Measurements from ENCODE around the gene MPZL1.
"Not testable (repeated sequence)": the region's sequence is repeated elsewhere in the genome, so short reads cannot be mapped to it uniquely, and the experiment has no call there.

MPZL1 gene

GRCh38 chr1:167781558-167781957 lies 59.8 kb downstream of the MPZL1 start:
- DNase-seq (ENCODE audit: low read depth) = no peak

- no peak for DNase-seq (ENCODE audit: low read depth)
Observed at GRCh38 chr1:167782946-167783345, 61.2 kb downstream of the MPZL1 start.

GRCh38 chr1:167784876-167785550 lies 63.2 kb downstream of the MPZL1 start:
- no peak for DNase-seq (ENCODE audit: low read depth)

- no peak for DNase-seq (ENCODE audit: low read depth)
Observed at GRCh38 chr1:167786502-167786901, 64.7 kb downstream of the MPZL1 start.

- no peak for DNase-seq (ENCODE audit: low read depth)
Observed at GRCh38 chr1:167789501-167789900, 67.7 kb downstream of the MPZL1 start.

DNA sequence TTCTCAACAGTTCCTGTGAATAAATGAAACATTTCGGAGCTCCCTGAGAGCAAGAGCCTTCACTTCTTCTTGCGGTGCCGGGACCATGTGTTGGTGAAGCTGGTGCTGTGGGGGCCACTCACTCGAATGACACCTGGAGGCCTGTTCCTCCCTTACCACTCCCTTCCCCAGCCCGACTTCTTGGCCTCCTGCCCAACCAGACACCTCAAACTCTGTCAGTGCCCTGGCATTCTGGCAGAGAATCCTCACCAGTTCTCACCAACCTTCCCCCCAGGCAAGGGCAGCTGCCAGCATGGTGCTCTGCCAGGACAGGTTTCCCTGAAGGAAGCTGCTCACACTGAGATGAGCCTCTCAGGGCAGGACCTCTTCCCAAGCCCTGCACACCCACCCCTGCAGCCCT lies 68.3 kb downstream of the MPZL1 start:
- no peak for DNase-seq (ENCODE audit: low read depth)

GRCh38 chr1:167791281-167792187 lies 69.8 kb downstream of the MPZL1 start:
- peak; percentile 88 for DNase-seq (ENCODE audit: low read depth)

DNA sequence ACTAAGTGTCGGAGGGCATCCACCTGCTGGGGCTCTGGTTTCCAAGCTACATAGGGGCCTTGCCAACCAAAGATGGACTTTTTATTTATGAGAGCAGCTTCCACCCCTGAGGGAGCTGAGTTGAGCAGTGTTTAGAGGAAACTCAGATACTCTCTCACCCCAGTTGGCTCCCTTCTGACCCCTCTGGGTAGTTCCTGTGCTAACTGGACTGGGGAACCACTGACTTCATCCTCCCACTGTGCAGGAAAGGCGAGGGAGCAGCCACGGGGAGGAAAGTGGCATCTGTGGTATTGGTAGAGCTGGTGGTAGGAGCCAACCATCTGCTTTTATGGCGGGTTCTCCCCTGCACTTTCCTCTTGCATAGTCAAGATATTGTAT lies 70.4 kb downstream of the MPZL1 start:
- no peak for DNase-seq (ENCODE audit: low read depth)

- DNase-seq (ENCODE audit: low read depth) = no peak
Observed at GRCh38 chr1:167794043-167794442, 72.3 kb downstream of the MPZL1 start.

DNA sequence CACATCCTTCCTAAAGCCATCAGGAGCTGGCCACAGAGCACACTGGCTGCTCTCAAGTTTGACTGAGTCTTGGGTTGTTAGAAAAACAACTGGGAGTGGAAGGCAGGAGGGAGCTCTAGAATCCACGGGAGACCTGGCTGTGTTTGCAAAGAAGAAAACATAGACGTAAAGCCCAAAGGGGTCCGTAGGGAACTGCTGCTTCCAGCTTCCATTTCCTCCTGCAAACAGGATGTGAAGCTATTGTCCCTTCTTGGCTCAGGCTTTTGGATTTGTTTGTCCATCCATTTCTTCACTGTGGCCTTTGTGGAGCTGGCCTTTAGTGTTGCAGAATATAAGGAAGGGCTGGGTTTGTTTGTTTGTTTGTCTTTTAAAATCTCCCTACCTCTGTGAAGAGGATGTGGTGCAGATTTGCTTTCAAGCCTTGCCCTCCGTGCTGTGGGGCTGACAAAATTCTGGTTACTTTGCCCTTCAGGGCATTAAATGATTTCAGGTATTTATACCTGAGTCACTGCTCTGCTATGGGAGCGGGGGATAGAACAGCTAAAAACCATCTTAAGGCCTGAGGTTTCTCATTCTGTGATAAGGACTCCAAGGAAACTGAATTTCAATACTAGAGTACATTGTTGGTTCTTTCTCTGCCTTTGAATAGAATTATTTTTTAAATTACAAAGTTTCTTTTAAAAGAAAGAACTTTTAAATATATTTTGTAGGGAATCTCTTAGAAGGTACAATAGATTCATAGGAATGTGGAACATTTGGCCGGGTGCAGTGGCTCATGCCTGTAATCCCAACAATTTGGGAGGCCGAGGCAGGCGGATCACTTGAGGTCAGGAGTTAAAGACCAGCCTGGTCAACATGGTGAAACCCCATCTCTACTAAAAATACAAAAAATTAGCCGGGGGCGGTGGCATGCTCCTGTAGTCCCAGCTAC lies 74.3 kb downstream of the MPZL1 start:
- DNase-seq (ENCODE audit: low read depth) = peak; percentile 30

DNA sequence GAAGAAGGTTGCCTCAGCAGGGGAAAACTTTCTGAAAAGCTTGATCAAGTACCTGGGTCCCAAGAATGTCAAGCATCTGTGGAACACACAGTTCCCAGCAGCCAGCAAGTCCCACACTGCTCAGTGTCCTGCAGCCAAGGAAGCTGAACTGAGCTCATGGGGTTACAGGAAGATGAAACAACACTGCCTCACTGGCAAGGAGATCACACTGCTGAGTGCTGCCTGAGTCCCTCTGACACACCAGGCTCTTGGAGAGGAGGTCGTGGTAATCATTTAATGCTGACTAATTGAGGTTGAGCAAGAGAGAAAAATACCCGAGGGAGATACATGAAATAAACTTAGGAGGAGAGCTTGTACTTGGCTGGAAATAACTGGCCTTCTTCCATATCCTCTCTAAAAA lies 75.2 kb downstream of the MPZL1 start:
- peak; percentile 99 for DNase-seq (ENCODE audit: low read depth)

DNA sequence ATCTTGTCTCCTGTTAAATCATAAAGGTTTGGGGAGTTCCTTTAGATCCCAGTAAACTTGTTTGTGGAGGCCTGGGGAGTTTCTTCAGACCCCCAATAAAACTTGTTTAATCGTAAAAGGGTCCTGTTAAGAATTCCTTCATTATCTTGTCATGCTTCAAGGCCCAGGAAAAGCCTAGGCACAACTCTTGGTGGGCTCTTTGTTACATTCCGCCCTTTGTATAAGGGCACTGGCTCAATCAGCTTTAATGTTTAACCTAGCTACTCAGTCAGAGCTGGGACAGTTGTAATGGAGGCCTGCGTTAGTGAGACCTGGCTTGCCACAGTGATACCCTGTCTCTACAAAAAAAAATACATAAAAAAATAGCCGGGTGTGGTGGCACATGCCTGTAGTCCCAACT lies 77.2 kb downstream of the MPZL1 start:
- DNase-seq (ENCODE audit: low read depth) = no peak

DNA sequence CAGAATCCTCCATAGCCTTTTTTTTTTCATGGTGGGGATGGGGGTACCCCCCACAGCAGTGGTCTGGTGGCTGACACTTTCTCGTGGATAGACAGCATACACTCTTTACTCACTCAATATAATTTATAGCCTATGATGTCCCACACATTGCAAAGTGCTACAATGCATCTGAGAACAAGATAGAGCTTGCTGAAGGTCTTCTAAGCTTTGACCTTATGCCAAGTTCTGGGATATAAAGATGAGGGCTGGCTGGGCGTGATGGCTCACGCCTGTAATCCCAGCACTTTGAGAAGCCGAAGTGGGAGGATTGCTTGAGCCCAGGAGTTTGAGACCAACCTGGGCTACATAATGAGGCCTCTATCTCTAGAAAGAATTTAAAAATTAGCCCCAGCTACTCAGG lies 78.0 kb downstream of the MPZL1 start:
- DNase-seq (ENCODE audit: low read depth) = no peak

DNA sequence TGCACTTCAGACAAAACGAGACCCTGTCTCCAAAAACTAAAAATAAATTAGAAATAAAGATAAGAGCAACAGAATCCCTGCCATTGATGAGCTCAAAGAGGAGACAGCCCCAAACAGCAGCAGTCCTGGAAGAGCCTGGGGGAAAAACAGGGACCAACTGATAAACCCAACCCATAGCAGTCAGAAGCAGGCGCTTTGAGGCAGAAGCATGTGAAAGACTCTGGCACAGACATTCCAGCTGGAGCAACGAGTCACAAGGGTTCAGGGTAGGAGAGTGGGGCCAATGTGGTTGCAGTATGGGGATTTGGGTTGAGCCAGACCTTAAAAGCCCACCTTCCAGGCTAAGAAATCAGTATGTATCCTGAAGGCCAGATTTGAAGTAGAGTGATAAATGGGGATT lies 78.5 kb downstream of the MPZL1 start:
- DNase-seq (ENCODE audit: low read depth) = peak; percentile 24

DNA sequence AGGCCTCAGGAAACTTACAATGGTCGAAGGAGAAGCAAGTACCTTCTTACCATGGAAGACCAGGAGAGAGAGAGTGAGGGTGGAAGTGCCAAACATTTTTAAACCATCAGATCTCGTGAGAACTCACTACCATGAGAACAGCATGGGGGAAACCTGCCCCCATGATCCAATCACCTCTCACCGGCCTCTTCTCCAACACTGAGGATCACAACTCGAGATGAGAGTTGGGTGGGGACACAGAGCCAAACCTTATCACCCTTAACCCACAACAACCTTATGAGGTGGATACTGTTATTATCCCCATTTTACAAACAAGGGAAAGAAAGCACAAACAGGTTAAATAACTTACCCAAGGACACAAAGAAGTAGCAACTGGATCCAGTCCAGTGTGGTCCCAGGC lies 80.5 kb downstream of the MPZL1 start:
- no peak for DNase-seq (ENCODE audit: low read depth)

- peak; percentile 92 for DNase-seq (ENCODE audit: low read depth)
Observed at GRCh38 chr1:167803358-167804207, 81.8 kb downstream of the MPZL1 start.

GRCh38 chr1:167805041-167805556 lies 83.3 kb downstream of the MPZL1 start:
- DNase-seq (ENCODE audit: low read depth) = peak; percentile 27

- DNase-seq (ENCODE audit: low read depth) = not testable (repeated sequence)
Observed at GRCh38 chr1:167806235-167806634, 84.5 kb downstream of the MPZL1 start.

GRCh38 chr1:167806676-167807075 lies 84.9 kb downstream of the MPZL1 start:
- not testable (repeated sequence) for DNase-seq (ENCODE audit: low read depth)

DNA sequence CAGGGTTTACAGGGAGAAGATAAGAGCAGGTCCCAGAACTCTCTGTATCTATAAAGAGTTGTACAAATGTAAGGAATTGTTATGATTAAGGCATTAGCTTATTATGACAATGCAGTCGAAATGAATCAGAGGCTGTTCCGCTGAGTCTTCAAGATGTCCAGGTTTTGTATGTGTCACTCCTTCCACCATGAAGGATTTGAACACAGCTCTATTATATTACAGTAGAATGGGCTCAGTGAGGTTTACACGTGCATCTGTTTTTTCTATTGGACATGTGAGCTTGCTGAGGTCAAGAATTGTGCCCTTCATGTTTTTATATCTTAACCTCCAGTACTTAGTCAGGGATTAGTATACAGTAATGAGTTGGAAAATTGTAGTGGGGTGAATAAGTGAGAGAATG lies 86.3 kb downstream of the MPZL1 start:
- DNase-seq (ENCODE audit: low read depth) = peak; percentile 62

DNA sequence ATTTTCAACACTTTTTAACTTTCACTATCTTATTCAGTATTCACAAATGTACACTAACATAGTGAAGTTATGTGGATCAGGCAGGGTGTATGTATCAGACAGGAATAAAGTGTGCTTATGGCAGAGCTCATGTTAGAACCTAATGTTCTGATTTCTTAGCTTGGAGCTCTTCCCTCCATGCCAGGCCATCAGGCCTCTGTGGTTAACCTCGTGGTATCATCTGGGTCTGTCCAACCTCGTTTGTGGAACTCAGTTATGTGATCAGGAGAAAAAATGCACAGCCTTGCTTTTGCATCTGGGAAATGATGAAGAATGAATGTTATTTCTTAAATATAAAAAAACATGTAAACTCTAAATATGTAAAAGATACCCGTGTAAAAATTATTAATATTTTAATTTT lies 86.9 kb downstream of the MPZL1 start:
- DNase-seq (ENCODE audit: low read depth) = peak; percentile 28

All from EH (cell line).